Measurements from ENCODE around the gene C13orf46.
"Not testable (repeated sequence)": the region's sequence is repeated elsewhere in the genome, so short reads cannot be mapped to it uniquely, and the experiment has no call there.

C13orf46 gene

DNA sequence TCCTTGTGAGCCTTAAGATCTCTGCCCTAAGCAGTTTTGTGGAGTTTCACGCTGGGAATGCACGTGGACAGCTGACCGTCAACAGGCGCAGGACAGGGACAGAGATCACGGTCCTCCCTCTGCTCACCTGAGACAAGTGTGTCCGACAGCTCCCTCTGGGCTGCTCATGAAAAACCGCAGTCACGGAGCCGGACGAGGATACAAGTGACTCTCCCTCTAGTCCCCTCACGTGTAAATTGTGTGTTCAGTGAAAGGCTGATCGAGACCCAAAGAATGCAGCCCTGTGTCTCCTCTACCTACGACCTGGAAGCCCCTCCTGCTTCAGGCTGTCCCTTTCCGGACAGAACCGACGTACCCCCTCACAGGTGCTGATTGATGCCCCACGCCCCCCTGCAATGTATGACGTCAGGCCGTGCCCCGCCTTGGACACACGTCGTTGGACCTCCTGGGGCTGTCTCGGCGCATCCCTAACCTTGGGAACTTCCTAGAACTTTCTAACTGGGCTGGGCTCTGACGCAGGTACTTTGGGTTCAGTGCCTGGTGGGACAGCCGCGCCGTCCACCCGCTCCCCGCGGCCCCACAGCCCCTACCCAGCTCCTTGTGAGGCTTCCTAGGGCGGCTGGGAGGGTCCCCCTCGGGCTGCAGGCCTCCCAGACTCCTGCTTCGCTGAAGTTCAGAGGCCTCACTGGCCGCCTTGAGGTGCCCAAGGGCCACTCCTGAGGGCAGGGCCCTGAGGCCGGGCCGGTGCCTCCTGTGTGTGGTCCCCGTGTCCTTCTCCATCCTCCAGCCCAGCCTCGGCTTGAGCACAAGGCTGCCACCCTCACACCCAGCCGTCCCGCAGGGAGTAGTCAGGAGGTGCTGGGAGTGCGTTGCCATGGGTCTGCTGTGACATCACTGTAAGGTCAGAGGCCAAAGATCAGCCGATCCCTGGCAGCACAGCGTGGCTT, at the start of gene C13orf46:
Gene C13orf46 (minus strand): TSS at position 859 of the 947 bp plus-strand sequence. CDS start 79 bp downstream, at position 780.
- no peak for DNase-seq (ENCODE audit: low spot score)

DNA sequence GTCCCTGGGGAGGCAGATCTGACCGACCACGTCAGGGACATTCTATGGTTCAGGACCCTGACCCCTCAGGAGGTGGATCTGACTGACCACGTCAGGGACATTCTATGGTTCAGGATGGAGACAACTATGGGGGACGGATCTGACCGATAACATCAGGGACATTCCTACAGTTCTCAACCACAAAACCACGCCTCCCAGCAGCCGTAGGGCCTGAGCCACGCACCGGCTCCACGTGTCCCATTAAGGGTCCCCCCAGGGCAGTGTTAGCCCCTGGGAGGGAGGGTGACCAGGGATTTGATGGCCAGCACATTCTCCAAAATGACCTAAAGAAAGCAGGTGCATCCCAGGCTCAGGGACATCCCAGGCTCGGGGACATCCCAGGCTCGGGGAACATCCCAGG, 49.0 kb upstream of the C13orf46 start:
- no peak for DNase-seq (ENCODE audit: low spot score)

DNA sequence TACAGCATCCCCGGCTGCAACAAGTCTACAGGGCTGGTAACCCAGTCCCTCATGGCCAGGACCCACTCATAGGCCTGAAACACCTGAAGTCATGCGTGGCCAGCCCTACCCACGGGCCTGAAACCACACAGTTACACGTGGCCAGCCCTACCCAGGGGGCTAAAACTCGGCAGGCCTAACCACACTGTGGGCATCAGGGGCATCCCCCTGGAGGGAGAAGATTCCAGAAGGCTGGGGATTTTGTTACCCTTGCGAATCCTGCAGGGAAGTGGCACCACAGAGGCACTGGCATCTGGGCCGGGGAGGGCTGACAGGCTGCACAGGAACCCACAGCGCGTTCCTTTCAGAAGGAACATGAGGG, 48.4 kb upstream of the C13orf46 start:
- no peak for DNase-seq (ENCODE audit: low spot score)

DNA sequence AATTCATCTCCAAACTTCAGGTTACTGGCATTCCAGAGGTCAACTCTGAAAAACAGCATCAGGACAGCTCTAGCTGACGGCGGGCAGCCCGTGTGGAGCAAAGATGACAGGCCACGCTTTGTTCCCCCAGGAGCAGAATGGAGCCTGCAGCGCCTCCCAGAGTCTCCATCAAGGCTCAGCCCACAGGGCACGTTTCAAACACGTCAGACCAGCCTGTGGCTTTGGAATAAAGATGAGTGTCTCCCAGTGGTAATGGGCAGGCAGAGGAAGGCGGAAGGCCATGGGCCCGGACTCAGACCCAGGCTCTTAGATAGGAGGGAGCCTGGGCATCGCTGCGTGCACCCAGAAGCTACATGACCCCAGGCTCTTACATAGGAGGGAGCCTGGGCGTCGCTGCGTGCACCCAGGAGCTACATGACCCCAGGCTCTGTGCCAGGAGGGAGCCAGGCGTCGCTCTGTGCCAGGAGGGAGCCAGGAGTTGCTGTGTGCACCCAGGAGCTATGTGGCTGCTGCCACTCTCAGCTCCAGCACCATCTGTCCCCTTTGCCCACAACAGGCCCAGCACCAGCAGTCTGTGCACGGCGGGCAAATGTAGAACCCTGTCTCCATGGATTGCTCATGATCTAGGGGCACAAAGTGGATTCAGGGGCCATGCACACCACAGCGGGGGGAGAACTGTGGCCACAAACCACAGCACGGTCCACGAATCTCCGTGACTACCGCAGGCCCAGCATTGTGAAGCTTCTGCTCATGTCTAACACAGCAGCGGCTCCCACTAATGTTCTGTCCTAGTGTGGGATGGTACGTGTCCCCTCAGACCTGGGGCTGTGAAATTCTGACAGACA, 47.8 kb upstream of the C13orf46 start:
- no peak for DNase-seq (ENCODE audit: low spot score)

DNA sequence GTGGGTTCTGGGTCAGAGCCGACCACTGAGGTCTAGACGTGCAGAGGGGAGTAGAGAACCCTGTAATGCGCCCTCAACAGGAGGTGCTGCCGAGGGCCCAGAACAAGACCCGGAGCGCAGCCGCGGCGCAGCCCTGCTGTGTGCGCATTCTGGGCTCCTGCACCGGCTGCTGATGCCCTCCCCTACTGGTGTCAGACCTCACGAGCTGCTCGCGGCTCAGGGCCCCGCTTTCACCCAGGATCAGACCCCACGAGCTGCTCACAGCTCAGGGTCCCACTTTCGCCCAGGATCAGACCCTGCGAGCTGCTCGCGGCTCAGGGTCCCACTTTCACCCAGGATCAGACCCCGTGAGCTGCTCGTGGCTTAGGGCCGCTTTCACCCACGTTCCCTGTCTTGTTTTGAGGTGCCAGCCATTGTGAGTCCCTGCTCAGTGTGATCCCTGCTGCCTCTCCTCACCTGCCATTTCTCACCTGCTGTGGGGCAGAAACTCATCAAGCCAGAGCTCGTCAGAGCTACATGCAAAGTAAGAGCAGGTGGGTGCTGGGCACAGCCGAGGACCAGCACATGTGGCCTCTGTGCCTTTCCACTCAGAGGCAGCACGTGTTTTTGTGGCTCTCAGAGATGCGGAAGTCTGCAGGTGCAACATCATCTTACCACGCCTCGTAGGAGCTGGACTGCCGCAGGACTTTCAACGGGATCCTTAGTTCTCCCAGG, 47.0 kb upstream of the C13orf46 start:
- no peak for DNase-seq (ENCODE audit: low spot score)

DNA sequence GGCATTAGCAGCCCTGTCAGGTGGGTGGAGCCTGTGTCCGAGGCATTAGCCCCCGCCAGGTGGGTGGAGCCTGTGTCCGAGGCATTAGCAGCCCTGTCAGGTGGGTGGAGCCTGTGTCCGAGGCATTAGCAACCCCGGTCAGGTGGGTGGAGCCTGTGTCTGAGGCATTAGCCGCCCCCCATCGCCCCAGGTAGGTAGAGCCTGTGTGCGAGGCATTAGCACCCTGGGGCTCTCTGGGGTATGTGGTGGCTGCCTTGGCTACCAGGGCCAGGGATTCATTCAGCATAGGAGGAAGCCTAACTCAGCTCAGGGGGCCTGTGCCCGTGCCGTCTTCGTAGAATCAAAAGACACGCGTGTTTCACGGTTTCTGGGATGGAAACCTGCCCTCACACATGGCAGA, 46.3 kb upstream of the C13orf46 start:
- not testable (repeated sequence) for DNase-seq (ENCODE audit: low spot score)

DNA sequence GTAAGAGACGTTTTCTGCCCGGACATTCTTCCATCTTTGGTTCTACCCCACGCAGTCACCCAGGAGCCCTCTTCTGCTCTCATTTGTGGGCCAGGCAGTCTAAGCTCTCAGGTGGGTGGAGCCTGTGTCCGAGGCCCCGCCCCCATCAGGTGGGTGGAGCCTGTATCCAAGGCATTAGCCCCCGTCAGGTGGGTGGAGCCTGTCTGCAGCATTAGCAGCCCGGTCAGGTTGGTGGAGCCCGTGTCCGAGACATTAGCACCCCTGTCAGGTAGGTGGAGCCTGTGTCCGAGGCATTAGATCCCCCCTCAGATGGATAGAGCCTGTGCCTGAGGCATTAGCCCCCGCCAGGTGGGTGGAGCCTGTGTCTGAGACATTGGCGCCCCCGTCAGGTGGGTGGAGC, 45.5 kb upstream of the C13orf46 start:
- DNase-seq (ENCODE audit: low spot score): peak; percentile 29

DNA sequence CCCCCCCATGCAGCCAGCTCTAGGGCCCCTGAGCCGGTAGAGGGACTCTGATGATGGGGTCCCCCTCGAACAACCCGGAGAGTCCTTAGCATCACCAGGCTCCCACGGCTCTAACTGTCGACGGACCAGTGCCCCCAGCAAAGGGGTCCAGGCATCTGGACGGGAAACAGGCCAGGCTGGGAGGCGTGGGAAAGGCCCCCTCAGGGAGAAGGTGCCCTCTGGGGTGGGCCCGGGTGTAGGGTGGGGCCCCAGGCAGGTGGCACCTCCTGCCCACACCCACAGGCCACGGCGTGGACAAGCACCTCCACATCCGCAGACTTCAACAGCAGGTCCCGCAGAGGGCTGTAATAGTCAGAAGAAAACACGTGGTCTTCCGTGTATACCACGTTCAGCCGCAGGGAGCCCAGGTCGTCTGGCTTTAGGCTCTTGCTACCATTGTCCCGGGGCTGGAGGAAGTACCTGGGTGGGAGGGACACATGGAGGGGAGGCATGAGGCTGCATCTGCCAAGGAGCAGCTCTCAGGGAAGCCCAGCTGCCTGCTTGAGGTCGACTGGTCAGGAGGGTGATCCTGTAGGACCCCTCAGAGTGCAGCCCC, 44.7 kb upstream of the C13orf46 start:
- no peak for DNase-seq (ENCODE audit: low spot score)

DNA sequence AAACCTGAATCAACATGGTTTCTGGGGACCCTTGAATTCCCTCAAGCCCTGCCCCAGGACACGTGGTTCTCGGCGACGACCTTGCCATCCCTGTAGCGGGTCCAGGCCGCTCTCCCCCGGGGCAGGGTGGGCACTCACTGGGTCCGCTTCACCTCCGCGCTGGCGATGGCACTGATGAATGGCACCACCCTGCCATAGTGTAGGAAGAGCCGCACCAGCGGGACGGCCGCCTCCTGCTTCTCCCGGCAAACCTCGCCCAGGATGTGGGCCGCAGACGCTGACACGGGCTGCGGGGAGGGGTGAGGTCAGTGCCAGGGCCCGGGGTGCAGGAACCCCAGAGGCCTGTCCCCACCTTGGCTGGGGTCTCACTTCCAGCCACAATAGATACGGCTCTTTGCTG, 44.1 kb upstream of the C13orf46 start:
- DNase-seq (ENCODE audit: low spot score): no peak

DNA sequence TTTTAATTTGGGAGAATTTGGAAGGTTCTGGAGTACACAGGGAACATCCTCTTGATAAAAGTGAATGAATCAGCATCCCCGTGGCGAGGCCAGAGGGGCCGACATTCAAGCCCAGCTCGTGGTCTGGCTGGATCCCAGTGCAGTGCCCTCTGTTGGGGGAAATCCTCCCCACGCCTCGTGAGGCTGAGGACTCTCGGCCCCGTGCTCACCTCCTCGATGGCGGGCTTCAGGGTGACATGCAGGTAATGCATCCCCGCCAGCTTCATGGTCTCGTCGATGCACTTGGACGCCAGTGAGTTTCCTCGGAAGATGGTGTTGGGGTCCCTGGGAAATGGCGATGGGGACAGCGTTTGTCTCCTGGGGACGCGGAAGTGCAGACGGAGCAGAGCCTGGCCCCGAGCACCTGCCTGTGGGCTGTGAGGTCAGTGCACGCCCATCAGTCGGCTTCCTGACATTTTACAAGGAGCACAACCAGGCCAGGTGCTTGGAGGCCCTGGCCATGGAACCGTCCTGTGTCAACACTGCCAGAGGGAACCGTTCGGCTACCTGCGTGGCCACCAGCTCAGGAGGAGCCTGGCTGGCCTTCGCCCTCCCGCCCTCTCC, 43.3 kb upstream of the C13orf46 start:
- DNase-seq (ENCODE audit: low spot score): no peak

DNA sequence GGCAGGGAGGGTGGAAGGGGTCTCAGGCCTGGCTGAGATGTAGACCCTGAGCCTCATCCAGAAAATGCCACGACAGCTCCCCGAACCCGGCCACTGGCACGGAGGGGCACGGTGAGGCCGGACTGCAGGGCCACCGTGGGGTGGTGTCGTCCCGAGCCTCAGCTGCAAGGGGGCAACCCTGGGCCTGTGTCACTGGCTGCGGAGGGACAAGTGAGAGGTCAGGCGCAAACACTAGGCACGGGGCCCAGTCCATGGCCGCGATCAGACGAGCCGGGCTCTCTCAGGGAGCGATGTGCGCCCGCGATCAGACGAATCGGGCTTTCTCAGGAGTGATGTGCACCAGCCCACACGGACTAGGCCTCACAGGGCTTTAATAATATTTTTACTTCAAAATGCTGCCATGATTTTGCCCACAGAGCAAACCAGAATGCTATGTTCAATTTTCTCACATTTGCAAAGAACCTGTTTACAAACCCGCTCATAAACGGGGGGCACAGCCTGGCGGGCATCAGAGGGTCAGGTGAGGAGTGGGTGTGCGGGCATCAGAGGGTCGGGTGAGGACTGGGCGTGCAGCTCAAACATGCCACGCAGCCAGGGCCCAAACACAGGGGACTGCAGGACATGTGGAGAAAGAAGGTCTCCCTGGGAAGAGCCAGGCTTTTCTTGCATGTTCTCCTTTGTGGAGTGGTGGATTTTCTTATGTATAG, 42.6 kb upstream of the C13orf46 start:
- DNase-seq (ENCODE audit: low spot score): no peak

DNA sequence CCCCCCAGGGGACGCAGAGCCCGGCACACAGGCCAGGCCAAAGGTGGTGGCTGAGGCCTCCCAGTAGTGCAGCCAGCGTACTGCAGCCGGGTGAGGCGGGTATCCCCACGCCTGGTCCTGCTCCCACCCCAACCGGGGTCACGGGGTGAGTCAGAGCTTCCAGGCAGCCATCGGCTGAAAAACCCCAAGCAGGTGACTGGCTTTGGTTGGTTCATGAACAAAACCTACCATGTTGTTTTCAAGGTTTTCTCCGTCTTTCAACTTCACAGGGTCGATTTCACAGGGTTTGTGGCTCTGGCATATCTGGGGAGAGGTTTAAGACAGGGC, 42.1 kb upstream of the C13orf46 start:
- no peak for DNase-seq (ENCODE audit: low spot score)

DNA sequence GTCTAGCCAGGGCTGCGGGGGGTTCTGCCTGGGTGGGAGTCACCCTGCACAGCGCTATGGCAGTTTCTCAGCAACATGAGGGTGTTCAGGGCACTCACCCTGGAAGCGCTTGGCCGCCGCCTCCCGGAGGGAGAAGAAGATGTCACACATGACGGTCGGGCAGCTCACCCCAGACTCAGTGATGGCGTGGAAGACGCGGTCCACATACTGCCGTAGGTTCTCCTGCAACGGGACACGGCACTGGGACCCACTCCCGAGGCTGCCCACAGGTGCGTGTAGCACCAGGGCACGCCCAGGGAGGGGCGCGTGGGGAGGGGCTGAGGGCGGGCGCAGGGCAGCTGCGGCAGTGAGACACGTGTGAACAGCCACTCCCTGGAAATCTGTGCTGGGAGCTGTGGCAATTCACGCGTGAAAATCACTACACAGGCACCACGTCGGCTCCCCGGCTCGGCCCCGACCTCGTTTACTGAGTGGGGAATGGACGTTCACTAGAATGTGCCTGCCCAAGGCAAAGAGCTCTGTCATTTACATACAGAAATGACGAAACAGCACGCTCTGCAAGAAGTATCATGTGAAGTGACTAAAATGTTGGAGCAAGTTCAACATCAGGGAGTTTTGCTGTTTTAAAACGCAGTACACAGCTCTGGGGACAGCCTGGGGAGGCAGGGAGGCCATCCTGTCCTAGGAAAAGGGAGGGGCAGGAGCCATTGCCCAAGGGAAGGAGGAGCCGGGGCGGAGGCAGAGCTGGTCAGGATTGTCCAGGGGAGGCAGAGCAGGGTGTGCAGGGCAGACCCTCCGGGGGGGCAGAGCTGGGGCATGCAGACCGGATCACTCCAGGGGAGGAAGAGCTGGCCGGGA, 41.5 kb upstream of the C13orf46 start:
- no peak for DNase-seq (ENCODE audit: low spot score)

DNA sequence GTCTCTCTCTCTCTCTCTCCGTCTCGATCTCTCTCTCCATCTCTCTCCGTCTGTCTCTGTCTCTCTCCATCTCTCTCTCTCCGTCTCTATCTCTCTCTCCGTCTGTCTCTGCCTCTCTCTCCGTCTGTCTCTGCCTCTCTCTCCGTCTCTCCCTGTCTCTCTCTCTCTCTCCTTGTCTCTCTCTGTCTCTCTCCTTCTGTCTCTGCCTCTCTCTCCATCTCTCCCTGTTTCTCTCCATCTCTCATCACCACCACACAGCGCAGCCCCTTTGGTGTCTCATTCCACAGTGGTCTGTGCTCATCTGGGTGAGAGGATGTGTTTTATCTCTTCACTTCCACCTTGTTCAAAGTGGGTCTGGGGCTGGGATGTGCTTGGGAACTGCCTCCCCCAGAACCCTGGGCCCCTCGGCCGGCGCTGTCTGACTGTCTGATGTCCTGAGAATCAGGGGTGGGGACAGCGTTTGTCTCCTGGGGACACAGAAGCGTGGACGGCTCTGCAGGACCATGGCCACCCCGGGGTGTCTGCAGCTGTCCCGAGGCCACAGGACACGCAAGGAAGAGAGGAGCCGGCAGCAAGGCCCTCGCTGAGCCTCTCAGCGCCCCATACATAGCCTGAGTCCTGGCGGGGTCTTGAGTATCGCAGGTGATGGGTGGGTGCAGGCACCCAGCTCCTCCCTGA, 40.2 kb upstream of the C13orf46 start:
- DNase-seq (ENCODE audit: low spot score): no peak

DNA sequence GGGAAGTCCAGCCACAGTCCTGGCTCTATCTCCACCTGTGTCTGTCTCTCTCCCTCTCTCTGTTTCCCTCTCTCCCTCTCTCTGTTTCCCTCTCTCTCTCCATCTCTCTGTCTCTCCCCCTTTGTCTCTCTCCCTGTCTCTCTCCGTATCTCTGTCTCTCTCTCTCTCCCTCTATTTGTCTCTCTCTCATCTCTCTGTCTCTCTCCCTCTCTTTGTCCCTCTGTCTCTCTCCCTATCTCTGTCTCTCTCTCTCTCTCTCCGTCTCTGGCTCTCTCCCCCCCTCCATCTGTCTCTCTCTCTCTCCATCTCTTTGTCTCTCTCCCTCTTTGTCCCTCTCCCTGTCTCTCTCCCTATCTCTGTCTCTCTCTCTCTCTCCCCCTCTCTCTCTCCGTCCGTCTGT, 39.5 kb upstream of the C13orf46 start:
- DNase-seq (ENCODE audit: low spot score): no peak

DNA sequence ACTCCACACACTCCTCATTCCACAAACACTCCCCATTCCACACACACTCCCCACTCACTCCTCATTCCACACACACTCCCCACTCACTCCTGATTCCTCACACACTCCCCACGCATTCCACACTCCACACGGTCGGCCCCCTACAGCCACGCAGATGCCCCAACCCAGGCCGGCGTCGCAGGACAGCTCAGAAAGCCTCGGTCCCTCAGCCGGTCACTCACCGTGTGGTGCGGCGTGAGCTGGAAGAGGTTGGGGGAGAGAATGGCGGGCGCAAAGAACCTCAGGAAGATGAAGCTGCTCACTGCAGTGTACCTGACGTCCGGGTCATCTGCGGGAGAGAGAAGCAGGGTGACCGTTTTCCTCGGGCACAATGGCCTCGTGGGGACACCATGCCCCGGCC, 39.0 kb upstream of the C13orf46 start:
- DNase-seq (ENCODE audit: low spot score): no peak

DNA sequence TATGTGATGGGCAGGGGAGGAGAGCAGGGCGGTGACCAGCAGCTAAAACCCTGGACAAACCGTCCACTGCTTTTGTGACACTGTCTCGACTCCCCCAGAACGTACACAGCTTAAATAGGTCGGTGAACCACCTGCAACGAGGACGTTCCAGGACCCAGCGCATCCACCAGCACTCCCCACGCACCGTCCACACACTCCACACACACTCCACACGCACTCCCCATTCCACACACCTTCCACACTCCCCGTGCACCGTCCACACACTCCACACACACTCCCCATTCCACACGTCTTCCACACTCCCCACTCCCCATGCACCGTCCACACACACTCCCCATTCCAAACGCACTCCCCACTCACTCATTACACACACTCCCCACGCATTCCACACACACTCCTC, 38.3 kb upstream of the C13orf46 start:
- DNase-seq (ENCODE audit: low spot score): no peak

DNA sequence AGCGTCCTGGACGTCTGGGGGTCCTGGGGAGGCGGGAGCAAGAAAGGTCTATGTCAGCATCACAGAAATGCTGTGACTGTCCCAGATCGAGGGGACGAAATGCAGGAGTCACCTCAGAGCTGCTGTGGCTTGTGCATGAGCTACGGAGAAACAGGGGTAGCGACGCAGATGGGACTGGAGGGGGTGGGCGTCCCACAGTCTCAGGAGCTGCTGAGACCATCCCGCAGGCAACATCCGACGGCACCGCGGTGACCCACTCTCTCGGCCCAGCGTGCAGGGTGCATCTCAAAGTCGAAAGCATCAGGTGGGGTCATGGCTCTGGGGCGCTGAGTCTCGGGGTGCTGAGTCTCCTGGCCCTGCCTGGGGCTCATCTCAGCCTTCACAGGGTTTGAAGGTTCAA, 37.4 kb upstream of the C13orf46 start:
- DNase-seq (ENCODE audit: low spot score): no peak

DNA sequence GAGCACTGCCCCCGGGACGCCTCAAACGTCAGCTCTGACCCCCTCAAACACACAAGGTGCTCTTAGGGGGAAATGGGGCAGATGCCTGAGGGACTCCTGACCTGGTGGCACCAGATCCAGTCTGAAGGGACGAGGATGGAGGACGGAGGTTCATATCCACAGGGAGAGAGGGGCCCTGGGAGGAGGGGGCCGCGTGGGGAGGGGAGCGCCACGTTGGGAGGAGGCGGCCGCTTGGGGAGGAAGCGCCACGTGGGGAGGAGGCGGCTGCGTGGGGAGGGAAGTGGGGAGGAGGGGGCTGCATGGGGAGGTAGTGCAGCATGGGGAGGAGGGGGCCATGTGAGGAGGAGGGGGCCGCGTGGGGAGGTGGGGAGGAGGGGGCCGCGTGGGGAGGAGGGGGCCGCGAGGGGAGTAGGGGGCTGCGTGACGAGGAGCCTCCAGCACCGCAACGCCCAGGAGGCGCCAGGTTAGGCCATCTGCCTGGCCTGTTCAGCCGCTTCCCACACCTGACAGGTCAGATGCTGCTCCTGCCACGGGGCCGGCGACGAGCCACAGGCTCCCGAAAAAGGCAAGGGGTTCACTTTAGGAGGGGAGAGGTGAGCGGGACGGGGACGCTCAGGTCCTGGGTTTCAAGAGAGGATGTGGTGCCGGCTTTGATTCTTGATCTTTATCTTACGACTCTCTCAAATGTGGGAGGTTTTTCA, 36.7 kb upstream of the C13orf46 start:
- no peak for DNase-seq (ENCODE audit: low spot score)
